DOHH2 (cell line): ENCODE data around the gene DNAJC11.
"Not testable (repeated sequence)": the region's sequence is repeated elsewhere in the genome, so short reads cannot be mapped to it uniquely, and the experiment has no call there.

Experiments used
- H3F3A ChIP-seq: fragments of 200-600 bp; sonication (generic), shearing (Covaris generic); 2 replicates; pipeline ENCODE4 v1.6.0; 2016; ENCODE audit warnings: antibody characterized with exemption, mild to moderate bottlenecking; ENCODE audit not compliant: control insufficient read depth, insufficient read depth
- H3K27ac ChIP-seq: fragments of 200-600 bp; sonication (generic); 2 replicates; pipeline ENCODE4 v1.5.1; 2014; ENCODE audit warnings: low read depth, mild to moderate bottlenecking, low read length, moderate library complexity
- H3K27me3 ChIP-seq: fragments of 200-600 bp; sonication (generic); 2 replicates; pipeline ENCODE4 v1.6.1; 2014; ENCODE audit warnings: mild to moderate bottlenecking, low read length, mixed read lengths; ENCODE audit not compliant: control insufficient read depth
- H3K36me3 ChIP-seq: fragments of 200-600 bp; sonication (generic); 2 replicates; pipeline ENCODE4 v1.6.1; 2014; ENCODE audit warnings: mild to moderate bottlenecking, low read length, moderate library complexity, mixed read lengths; ENCODE audit not compliant: control insufficient read depth
- H3K4me1 ChIP-seq: fragments of 200-600 bp; sonication (generic); 2 replicates; pipeline ENCODE4 v1.6.1; 2014; ENCODE audit warnings: mild to moderate bottlenecking, low read length, mixed read lengths; ENCODE audit not compliant: control insufficient read depth
- H3K4me2 ChIP-seq: fragments of 200-600 bp; sonication (generic); 2 replicates; pipeline ENCODE4 v1.6.0; 2014; ENCODE audit warnings: mild to moderate bottlenecking, low read length, moderate library complexity
- H3K4me3 ChIP-seq: fragments of 200-600 bp; sonication (generic); 2 replicates; pipeline ENCODE4 v1.5.1; 2014; ENCODE audit warnings: mild to moderate bottlenecking, low read length, mixed read lengths
- H3K79me2 ChIP-seq: fragments of 200-600 bp; sonication (generic); 2 replicates; pipeline ENCODE4 v1.6.1; 2014; ENCODE audit warnings: mild to moderate bottlenecking, low read length, mixed read lengths; ENCODE audit not compliant: control insufficient read depth
- H3K9me2 ChIP-seq: fragments of 200-600 bp; sonication (generic); replicated peaks from 2 replicates; pipeline ENCODE4 v1.6.1; 2014; ENCODE audit warnings: mild to moderate bottlenecking, low read length, mixed read lengths; ENCODE audit not compliant: control insufficient read depth
- H3K9me3 ChIP-seq: fragments of 200-600 bp; sonication (generic); 2 replicates; pipeline ENCODE4 v1.6.1; 2014; ENCODE audit warnings: antibody characterized with exemption, low read length, mixed read lengths; ENCODE audit not compliant: control insufficient read depth, insufficient read depth
- H4K20me1 ChIP-seq: fragments of 200-600 bp; sonication (generic); 2 replicates; pipeline ENCODE4 v1.6.0; 2014; ENCODE audit warnings: low read depth, mild to moderate bottlenecking, antibody characterized with exemption, low read length, moderate library complexity; ENCODE audit not compliant: control insufficient read depth, insufficient read depth
- EZH2phosphoT487 ChIP-seq: fragments of 200-600 bp; sonication (generic); IDR thresholded peaks from 2 replicates; pipeline ENCODE4 v1.6.1; 2017; ENCODE audit warnings: borderline replicate concordance, mild to moderate bottlenecking, antibody characterized with exemption, low read length, moderate library complexity, mixed read lengths
- TF ChIP-seq, protein P1 (sequence below): fragments of 200-600 bp; sonication (generic); IDR thresholded peaks from one replicate; pipeline ENCODE4 v1.5.1; 2014; ENCODE audit warnings: antibody characterized with exemption, mild to moderate bottlenecking, low read depth, low read length; ENCODE audit not compliant: poor library complexity, severe bottlenecking

Gene DNAJC11

DNA sequence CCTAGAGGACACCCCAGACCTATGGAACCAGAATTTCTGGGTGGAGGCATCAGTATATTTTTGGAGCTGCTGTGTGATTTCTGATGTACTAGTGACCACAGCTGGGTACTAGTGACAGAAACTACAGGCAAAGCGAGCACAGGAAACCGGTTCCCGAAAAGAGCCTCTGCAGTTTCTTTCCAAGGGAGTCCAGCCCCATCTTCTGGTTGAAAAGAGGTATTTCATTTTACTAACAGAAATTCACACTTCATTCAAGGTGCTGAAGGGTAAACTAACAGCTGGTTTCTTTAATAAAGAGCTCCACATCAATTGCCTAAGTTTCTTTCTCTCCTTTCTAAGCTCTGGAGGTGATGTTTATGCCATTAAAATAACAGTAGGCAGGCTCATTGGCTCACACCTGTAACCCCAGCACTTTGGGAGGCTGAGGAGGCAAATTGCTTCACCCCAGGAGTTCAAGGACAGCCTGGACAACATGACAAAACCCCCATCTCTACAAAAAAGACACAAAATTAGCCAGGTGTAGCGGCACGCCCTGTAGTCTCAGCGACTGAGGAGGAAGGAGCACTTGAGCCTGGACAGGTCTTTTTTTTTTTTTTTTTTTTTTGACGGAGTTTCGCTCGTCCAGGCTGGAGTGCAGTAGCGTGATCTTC is 55.0 kb downstream of the DNAJC11 start:
- no peaks in the 10 kb centered on the region for H3F3A ChIP-seq
- H3K27me3 ChIP-seq = no peaks in the 10 kb centered on the region
- H3K4me2 ChIP-seq = no peak overlapping the region
- H3K27ac ChIP-seq = no peak overlapping the region
- H4K20me1 ChIP-seq = no peaks in the 10 kb centered on the region
- H3K9me3 ChIP-seq = no peaks in the 10 kb centered on the region
- H3K36me3 ChIP-seq = peaks cover 36% of the 10 kb centered on the region
- no peaks in the 10 kb centered on the region for H3K9me2 ChIP-seq
- TF ChIP-seq EZH2phosphoT487 = no peak
- TF ChIP-seq, protein P1, sequence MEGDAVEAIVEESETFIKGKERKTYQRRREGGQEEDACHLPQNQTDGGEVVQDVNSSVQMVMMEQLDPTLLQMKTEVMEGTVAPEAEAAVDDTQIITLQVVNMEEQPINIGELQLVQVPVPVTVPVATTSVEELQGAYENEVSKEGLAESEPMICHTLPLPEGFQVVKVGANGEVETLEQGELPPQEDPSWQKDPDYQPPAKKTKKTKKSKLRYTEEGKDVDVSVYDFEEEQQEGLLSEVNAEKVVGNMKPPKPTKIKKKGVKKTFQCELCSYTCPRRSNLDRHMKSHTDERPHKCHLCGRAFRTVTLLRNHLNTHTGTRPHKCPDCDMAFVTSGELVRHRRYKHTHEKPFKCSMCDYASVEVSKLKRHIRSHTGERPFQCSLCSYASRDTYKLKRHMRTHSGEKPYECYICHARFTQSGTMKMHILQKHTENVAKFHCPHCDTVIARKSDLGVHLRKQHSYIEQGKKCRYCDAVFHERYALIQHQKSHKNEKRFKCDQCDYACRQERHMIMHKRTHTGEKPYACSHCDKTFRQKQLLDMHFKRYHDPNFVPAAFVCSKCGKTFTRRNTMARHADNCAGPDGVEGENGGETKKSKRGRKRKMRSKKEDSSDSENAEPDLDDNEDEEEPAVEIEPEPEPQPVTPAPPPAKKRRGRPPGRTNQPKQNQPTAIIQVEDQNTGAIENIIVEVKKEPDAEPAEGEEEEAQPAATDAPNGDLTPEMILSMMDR = peak; percentile 61
- no peaks in the 10 kb centered on the region for H3K79me2 ChIP-seq
- H3K4me3 ChIP-seq = no peak overlapping the region
- H3K4me1 ChIP-seq = no peaks in the 10 kb centered on the region

- Histone ChIP-seq H3F3A (no peaks in the 10 kb centered on the region), H3K9me3 (no peaks in the 10 kb centered on the region), H4K20me1 (no peaks in the 10 kb centered on the region), H3K4me3 (no peak overlapping the region), H3K27ac (no peak overlapping the region), H3K79me2 (no peaks in the 10 kb centered on the region), H3K4me1 (no peaks in the 10 kb centered on the region), H3K36me3 (peaks cover 35% of the 10 kb centered on the region), H3K4me2 (no peak overlapping the region), H3K27me3 (no peaks in the 10 kb centered on the region), H3K9me2 (no peaks in the 10 kb centered on the region)
- TF ChIP-seq EZH2phosphoT487 = no peak
- TF ChIP-seq, protein P1 = no peak
Measured at GRCh38 chr1:6645018-6645417, 56.6 kb downstream of the DNAJC11 start.

DNA sequence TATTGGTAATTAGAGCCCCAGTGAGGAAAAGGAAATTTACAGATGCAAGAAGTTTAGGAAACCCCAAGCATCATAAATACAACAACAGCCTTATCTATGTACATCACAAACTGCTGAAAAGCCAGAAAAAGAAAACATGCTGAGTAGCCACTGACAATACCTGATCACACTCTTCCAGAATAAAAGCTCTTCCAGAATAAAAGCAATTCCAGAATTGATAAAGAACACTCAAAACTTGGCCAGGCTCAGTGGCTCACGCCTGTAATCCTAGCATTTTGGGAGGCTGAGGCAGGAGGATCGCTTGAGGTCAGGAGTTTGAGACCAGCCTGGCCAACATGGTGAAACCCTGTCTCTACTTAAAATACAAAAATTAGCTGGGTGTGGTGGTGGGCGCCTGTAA is 60.7 kb downstream of the DNAJC11 start:
- H3F3A ChIP-seq, H3K4me2 ChIP-seq, H3K27ac ChIP-seq, H3K9me2 ChIP-seq, H3K79me2 ChIP-seq, H4K20me1 ChIP-seq, H3K27me3 ChIP-seq, H3K4me1 ChIP-seq, H3K9me3 ChIP-seq, H3K4me3 ChIP-seq: not testable (repeated sequence)
- H3K36me3 ChIP-seq = peaks cover 65% of the 10 kb centered on the region

DNA sequence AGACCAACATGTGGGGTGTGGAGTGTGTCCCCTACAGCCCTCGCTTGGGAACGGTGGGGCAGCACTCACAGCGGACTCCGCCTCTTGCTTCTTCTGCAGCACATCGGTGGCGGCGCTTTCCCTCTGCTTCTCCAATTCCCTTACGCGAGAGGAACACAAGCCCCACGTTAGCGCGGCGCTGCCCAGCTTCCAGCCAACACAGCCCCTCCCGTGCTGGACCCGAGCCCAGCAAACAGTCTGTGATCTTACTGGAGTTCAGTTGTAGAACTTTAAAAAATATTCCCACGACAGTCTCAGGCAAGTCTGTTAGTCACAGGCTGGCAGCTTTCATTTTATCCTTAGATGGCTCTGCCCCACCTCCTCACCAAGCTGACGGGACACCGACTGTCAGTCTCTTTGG is 63.4 kb downstream of the DNAJC11 start:
- H3K27ac ChIP-seq = no peak overlapping the region
- no peaks in the 10 kb centered on the region for H3K9me3 ChIP-seq
- no peaks in the 10 kb centered on the region for H3K27me3 ChIP-seq
- H3K36me3 ChIP-seq = peaks cover 69% of the 10 kb centered on the region
- TF ChIP-seq, protein P1 = no peak
- TF ChIP-seq EZH2phosphoT487 = no peak
- no peak overlapping the region for H3K4me3 ChIP-seq
- H3K4me2 ChIP-seq = no peak overlapping the region
- H3F3A ChIP-seq = peaks cover 2% of the 10 kb centered on the region; the same call in 1 of the 2 replicates
- no peaks in the 10 kb centered on the region for H3K79me2 ChIP-seq
- H3K4me1 ChIP-seq = no peaks in the 10 kb centered on the region
- H3K9me2 ChIP-seq = no peaks in the 10 kb centered on the region
- H4K20me1 ChIP-seq = no peaks in the 10 kb centered on the region
